ENCODE measurements around the gene CFAP54.

CFAP54 gene

GRCh38 chr12:96483116-96483515, 6.3 kb upstream of the CFAP54 start:
- no peak overlapping the region for H3K9ac ChIP-seq (ENCODE audit: low read length)
- no peaks in the 10 kb centered on the region for H4K20me1 ChIP-seq (ENCODE audit: insufficient read depth, low read length)
- no peak overlapping the region for H3K4me3 ChIP-seq (ENCODE audit: low read depth, low read length, poor library complexity, severe bottlenecking)
- H2AFZ ChIP-seq (ENCODE audit: low read length) = no peak overlapping the region
- H3K9me3 ChIP-seq (ENCODE audit: low read length) = no peaks in the 10 kb centered on the region
- H3K79me2 ChIP-seq (ENCODE audit: insufficient read depth, low read length) = no peaks in the 10 kb centered on the region
- no peak for TF ChIP-seq CTCF (IDR thresholded peaks at IDR 0.05; ENCODE audit: low read length)
- no peak for TF ChIP-seq EZH2 (IDR thresholded peaks at IDR 0.05; ENCODE audit: borderline replicate concordance, low read length)
- no peaks in the 10 kb centered on the region for H3K4me1 ChIP-seq (ENCODE audit: insufficient read depth, low read length, severe bottlenecking)
- no peaks in the 10 kb centered on the region for H3K27me3 ChIP-seq (ENCODE audit: insufficient read depth, low read length)
- H3F3A ChIP-seq (ENCODE audit: insufficient read depth, low read length) = no peaks in the 10 kb centered on the region
- no peak overlapping the region for H3K27ac ChIP-seq (ENCODE audit: low read depth, low read length, poor library complexity, severe bottlenecking)
- no peaks in the 10 kb centered on the region for H3K9me2 ChIP-seq (ENCODE audit: low read depth, low read length)
- no peaks in the 10 kb centered on the region for H3K36me3 ChIP-seq (ENCODE audit: insufficient read depth, low read length)
- H3K4me2 ChIP-seq (ENCODE audit: low read length) = no peak overlapping the region

DNA sequence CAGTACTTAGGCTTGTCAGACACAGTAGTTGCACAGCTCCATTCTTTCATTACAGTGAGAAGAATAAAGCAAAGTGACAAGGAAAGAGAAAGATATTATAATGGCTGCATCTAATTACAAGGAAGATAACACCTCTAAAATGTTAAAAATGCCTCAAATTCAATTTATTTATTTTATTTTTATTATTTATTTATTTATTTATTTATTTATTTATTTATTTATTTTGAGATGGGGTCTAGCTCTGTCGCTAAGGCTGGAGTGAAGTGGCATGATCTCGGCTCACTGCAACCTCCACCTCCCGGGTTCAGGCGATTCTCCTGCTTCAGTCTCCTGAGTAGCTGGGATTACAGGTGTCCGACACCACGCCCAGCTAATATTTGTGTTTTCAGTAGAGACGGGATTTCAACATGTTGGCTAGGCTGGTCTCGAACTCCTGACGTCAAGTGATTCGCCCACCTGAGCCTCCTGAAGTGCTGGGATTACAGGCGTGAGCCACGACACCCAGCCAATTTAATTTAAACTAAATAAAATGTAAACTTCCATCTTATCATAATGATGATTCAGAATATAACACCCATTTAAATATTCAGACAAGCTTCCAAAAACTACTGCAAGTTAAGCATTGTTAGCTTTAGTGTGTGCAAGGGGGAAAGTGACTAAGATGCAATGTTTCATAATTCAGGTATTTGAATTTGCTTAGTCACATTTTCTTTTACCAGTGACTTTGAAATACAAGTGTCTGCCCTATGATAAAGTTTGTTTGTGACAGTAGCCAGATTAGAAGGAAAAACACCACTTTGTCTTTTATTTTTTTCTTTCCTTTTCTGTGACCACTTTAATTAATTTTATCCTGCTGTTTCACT, 2.4 kb upstream of the CFAP54 start:
- TF ChIP-seq EZH2 (IDR thresholded peaks at IDR 0.05; ENCODE audit: borderline replicate concordance, low read length) = no peak
- TF ChIP-seq CTCF (IDR thresholded peaks at IDR 0.05; ENCODE audit: low read length) = no peak
- Histone ChIP-seq H3K79me2 (ENCODE audit: insufficient read depth, low read length) (no peaks in the 10 kb centered on the region), H2AFZ (ENCODE audit: low read length) (no peak overlapping the region), H3K9me2 (ENCODE audit: low read depth, low read length) (no peaks in the 10 kb centered on the region), H3K4me1 (ENCODE audit: insufficient read depth, low read length, severe bottlenecking) (peaks cover 6% of the 10 kb centered on the region), H3K27me3 (ENCODE audit: insufficient read depth, low read length) (no peaks in the 10 kb centered on the region), H3K9ac (ENCODE audit: low read length) (no peak overlapping the region), H3K27ac (ENCODE audit: low read depth, low read length, poor library complexity, severe bottlenecking) (no peak overlapping the region), H3F3A (ENCODE audit: insufficient read depth, low read length) (no peaks in the 10 kb centered on the region), H4K20me1 (ENCODE audit: insufficient read depth, low read length) (no peaks in the 10 kb centered on the region), H3K9me3 (ENCODE audit: low read length) (no peaks in the 10 kb centered on the region), H3K4me2 (ENCODE audit: low read length) (no peak overlapping the region), H3K4me3 (ENCODE audit: low read depth, low read length, poor library complexity, severe bottlenecking) (no peak overlapping the region), H3K36me3 (ENCODE audit: insufficient read depth, low read length) (no peaks in the 10 kb centered on the region)

GRCh38 chr12:96487634-96488033, 1.7 kb upstream of the CFAP54 start:
- Histone ChIP-seq H4K20me1 (ENCODE audit: insufficient read depth, low read length) (no peaks in the 10 kb centered on the region), H3K27me3 (ENCODE audit: insufficient read depth, low read length) (no peaks in the 10 kb centered on the region), H3K27ac (ENCODE audit: low read depth, low read length, poor library complexity, severe bottlenecking) (no peak overlapping the region), H3K79me2 (ENCODE audit: insufficient read depth, low read length) (no peaks in the 10 kb centered on the region), H3F3A (ENCODE audit: insufficient read depth, low read length) (no peaks in the 10 kb centered on the region), H2AFZ (ENCODE audit: low read length) (no peak overlapping the region), H3K4me3 (ENCODE audit: low read depth, low read length, poor library complexity, severe bottlenecking) (no peak overlapping the region), H3K4me2 (ENCODE audit: low read length) (no peak overlapping the region), H3K9me3 (ENCODE audit: low read length) (no peaks in the 10 kb centered on the region), H3K9ac (ENCODE audit: low read length) (no peak overlapping the region), H3K36me3 (ENCODE audit: insufficient read depth, low read length) (no peaks in the 10 kb centered on the region), H3K9me2 (ENCODE audit: low read depth, low read length) (no peaks in the 10 kb centered on the region), H3K4me1 (ENCODE audit: insufficient read depth, low read length, severe bottlenecking) (peaks cover 6% of the 10 kb centered on the region)
- TF ChIP-seq CTCF (IDR thresholded peaks at IDR 0.05; ENCODE audit: low read length) (no peak), EZH2 (IDR thresholded peaks at IDR 0.05; ENCODE audit: borderline replicate concordance, low read length) (no peak)

Measured in OCI-LY1 (cell line).